SK-N-SH (cell line): Measurements from ENCODE around the gene KCNB1. TPM values are rescaled to one million over a fixed set of nuclear protein-coding genes. Genes with fewer than 3 reads are reported as not detected.

Experiments used
- CTCF ChIA-PET: fragments of 300-600, 350-600 bp; formaldehyde crosslinking; extraction: SDS; loops from one replicate; lab custom pipeline; 2021; lab: Yijun Ruan, JAX
- POLR2A ChIA-PET: fragments of 350-600 bp; sonication (Branson Sonifier 250); formaldehyde crosslinking; extraction: SDS; loops from one replicate; lab custom pipeline; 2020; ENCODE audit warnings: antibody characterized with exemption, inconsistent platforms; lab: Yijun Ruan, JAX
- DNase-seq: peaks from one replicate; pipeline ENCODE4 v3.0.0; 2012
- H2AFZ ChIP-seq: fragments of 200-600 bp; sonication (generic); 2 replicates; pipeline ENCODE4 v1.8.1; 2016; ENCODE audit warnings: antibody characterized with exemption, mild to moderate bottlenecking, low read depth
- H3F3A ChIP-seq: fragments of 200-600 bp; sonication (generic); replicated peaks from 2 replicates; pipeline ENCODE3; 2016; ENCODE audit warnings: antibody characterized with exemption, mild to moderate bottlenecking; ENCODE audit not compliant: insufficient read depth
- H3K27ac ChIP-seq, 2 experiments: fragments of 200-500 bp in 1 of 2; fragments of 200-600 bp in 1 of 2; sonication (Bioruptor generic) in 1 of 2; sonication (generic), shearing (Covaris generic) in 1 of 2; 2 replicates each; pipeline versions ENCODE4 v1.5.1 to v1.6.1; 2014 to 2016; ENCODE audit warnings: low read depth in 2 of 2, inconsistent platforms in 1 of 2, low read length in 1 of 2, mild to moderate bottlenecking in 1 of 2, mixed read lengths in 1 of 2
- H3K27me3 ChIP-seq: fragments of 200-600 bp; sonication (generic), shearing (Covaris generic); 2 replicates; pipeline ENCODE4 v1.6.1; 2016; ENCODE audit warnings: mixed run types; ENCODE audit not compliant: insufficient read depth
- H3K36me3 ChIP-seq, 2 experiments: fragments of 200-500 bp in 1 of 2; fragments of 200-600 bp in 1 of 2; sonication (Bioruptor generic) in 1 of 2; sonication (generic) in 1 of 2; replicated peaks in 1 of 2; 2 replicates each; pipeline versions ENCODE3 to v1.5.1; 2014 to 2016; ENCODE audit warnings: low read length in 1 of 2, mild to moderate bottlenecking in 1 of 2; ENCODE audit not compliant: insufficient read depth in 2 of 2, control insufficient read depth in 1 of 2
- H3K4me1 ChIP-seq, 2 experiments: fragments of 200-500 bp in 1 of 2; fragments of 200-600 bp in 1 of 2; sonication (Bioruptor generic) in 1 of 2; sonication (generic), shearing (Covaris generic) in 1 of 2; 2 replicates each; pipeline versions ENCODE4 v1.5.1 to v1.6.1; 2014 to 2016; ENCODE audit warnings: low read depth in 1 of 2, low read length in 1 of 2, mixed run types in 1 of 2; ENCODE audit not compliant: insufficient read depth in 2 of 2, control insufficient read depth in 1 of 2
- H3K4me2 ChIP-seq: fragments of 200-600 bp; sonication (generic), shearing (Covaris generic); 2 replicates; pipeline ENCODE4 v1.6.1; 2017; ENCODE audit warnings: mixed run types
- H3K4me3 ChIP-seq, 2 experiments: fragments of 200-500 bp in 1 of 2; fragments of 200-600 bp in 1 of 2; sonication (Bioruptor generic) in 1 of 2; sonication (generic), shearing (Covaris generic) in 1 of 2; 2 replicates each; pipeline versions ENCODE4 v1.5.1 to v1.8.1; 2014 to 2016; ENCODE audit warnings: low read depth in 2 of 2, inconsistent platforms in 1 of 2, low read length in 1 of 2, mild to moderate bottlenecking in 1 of 2, mixed read lengths in 1 of 2, moderate library complexity in 1 of 2
- H3K79me2 ChIP-seq: fragments of 200-600 bp; sonication (generic); 2 replicates; pipeline ENCODE4 v1.8.1; 2017; ENCODE audit warnings: mild to moderate bottlenecking; ENCODE audit not compliant: insufficient read depth
- H3K9ac ChIP-seq: fragments of 200-600 bp; sonication (generic); 2 replicates; pipeline ENCODE4 v1.6.1; 2017; ENCODE audit warnings: mixed run types
- H3K9me2 ChIP-seq: fragments of 200-600 bp; sonication (generic); 2 replicates; pipeline ENCODE4 v1.6.1; 2017; ENCODE audit warnings: mixed run types
- H3K9me3 ChIP-seq: fragments of 200-600 bp; sonication (generic); 2 replicates; pipeline ENCODE4 v1.6.1; 2017; ENCODE audit warnings: mixed run types, mild to moderate bottlenecking, moderate library complexity
- H4K20me1 ChIP-seq: fragments of 200-600 bp; sonication (generic); 2 replicates; pipeline ENCODE4 v1.6.1; 2017; ENCODE audit warnings: mild to moderate bottlenecking, mixed run types; ENCODE audit not compliant: insufficient read depth
- CTCF ChIP-seq: fragments of 200-600 bp; sonication (generic); IDR thresholded peaks from 2 replicates; pipeline ENCODE4 v1.6.1; 2017; ENCODE audit warnings: antibody characterized with exemption, mild to moderate bottlenecking, moderate library complexity
- ELF1 ChIP-seq: IDR thresholded peaks from 2 replicates; pipeline ENCODE4 v1.4.0; 2012
- EP300 ChIP-seq, 2 experiments: IDR thresholded peaks; 2 replicates each; pipeline versions ENCODE4 v1.4.0 to v1.6.1; 2012; ENCODE audit warnings: borderline replicate concordance in 1 of 2, low read depth in 1 of 2, low read length in 1 of 2
- FOSL2 ChIP-seq: IDR thresholded peaks from 2 replicates; pipeline ENCODE4 v1.4.0; 2012; ENCODE audit warnings: low read depth, mild to moderate bottlenecking, moderate library complexity, borderline replicate concordance
- FOXM1 ChIP-seq: IDR thresholded peaks from 2 replicates; pipeline ENCODE4 v1.4.0; 2012; ENCODE audit warnings: low read depth, mild to moderate bottlenecking
- GABPA ChIP-seq: IDR thresholded peaks from 2 replicates; pipeline ENCODE4 v1.4.0; 2012; ENCODE audit warnings: low read depth, mild to moderate bottlenecking
- MXI1 ChIP-seq: IDR thresholded peaks from 2 replicates; pipeline ENCODE4 v1.6.1; 2012; ENCODE audit warnings: mild to moderate bottlenecking, low read depth, low read length, improper control_type of control experiment
- POLR2AphosphoS5 ChIP-seq: IDR thresholded peaks from 2 replicates; pipeline ENCODE4 v1.6.1; 2012; ENCODE audit warnings: low read depth, low read length
- RAD21 ChIP-seq: IDR thresholded peaks from 2 replicates; pipeline ENCODE4 v1.6.1; 2012; ENCODE audit warnings: mild to moderate bottlenecking, low read length
- RCOR1 ChIP-seq: fragments of 150-350 bp; IDR thresholded peaks from 2 replicates; pipeline ENCODE4 v1.6.1; 2017; ENCODE audit warnings: antibody characterized with exemption, low read length
- RFX5 ChIP-seq: IDR thresholded peaks from 2 replicates; pipeline ENCODE4 v1.6.1; 2012; ENCODE audit warnings: mild to moderate bottlenecking, improper control_type of control experiment, low read length
- RXRA ChIP-seq: IDR thresholded peaks from 2 replicates; pipeline ENCODE4 v1.4.0; 2012; ENCODE audit warnings: low read depth, mild to moderate bottlenecking, borderline replicate concordance
- SIN3A ChIP-seq: IDR thresholded peaks from 2 replicates; pipeline ENCODE4 v1.6.1; 2012; ENCODE audit warnings: low read depth, mild to moderate bottlenecking, low read length, moderate library complexity, borderline replicate concordance
- TAF1 ChIP-seq: IDR thresholded peaks from 2 replicates; pipeline ENCODE4 v1.6.1; 2012; ENCODE audit warnings: low read depth, mild to moderate bottlenecking, low read length, moderate library complexity, borderline replicate concordance
- TEAD4 ChIP-seq: IDR thresholded peaks from 2 replicates; pipeline ENCODE4 v1.4.0; 2012; ENCODE audit warnings: mild to moderate bottlenecking, borderline replicate concordance; ENCODE audit not compliant: insufficient read depth
- WGBS: methylation state at CpG from one replicate; pipeline ENCODE4 v1.1.6; 2017; ENCODE audit warnings: low lambda C conversion rate; 5-methylcytosine and 5-hydroxymethylcytosine counted together
- polyA plus RNA-seq, 3 experiments: library from polyadenylated mRNA; depleted of rRNA; stranded (reverse); fragments of >200 nt; gene quantifications; 2 replicates each; pipeline ENCODE4 v1.2.3, GENCODE V29; 2012

Gene KCNB1
- polyA plus RNA-seq, 1 of the 3 experiments (the other 2 are of a cell fraction) = 0.82 TPM

DNA sequence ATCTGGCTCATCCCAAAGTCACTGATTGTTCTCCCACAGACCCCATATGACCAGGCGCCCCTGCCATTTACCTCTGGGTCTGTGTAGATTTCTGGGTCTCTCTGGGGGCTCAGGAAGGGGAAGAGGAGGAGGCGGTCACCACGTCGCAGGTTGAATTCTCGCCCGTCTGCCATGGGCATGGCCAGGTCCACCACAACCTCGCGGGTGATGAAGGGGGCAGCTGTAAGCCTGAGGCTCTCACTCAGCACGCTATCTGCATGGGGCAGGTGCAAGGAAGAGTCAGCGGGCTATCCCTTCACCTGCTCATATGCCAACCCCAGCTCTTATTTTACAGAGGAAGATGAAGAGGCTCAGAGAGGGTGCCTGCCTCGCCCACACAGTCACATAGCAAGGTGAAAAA, 30.5 kb upstream of the KCNB1 start:
- Histone ChIP-seq H3F3A (peaks cover 8% of the 10 kb centered on the region), H3K9me3 (no peaks in the 10 kb centered on the region), H3K79me2 (no peaks in the 10 kb centered on the region), H3K9me2 (no peaks in the 10 kb centered on the region), H3K36me3 (no peaks in the 10 kb centered on the region), H3K27me3 (no peaks in the 10 kb centered on the region), H3K9ac (no peak overlapping the region), H3K4me2 (no peak overlapping the region), H3K4me3 (no peak overlapping the region), H4K20me1 (no peaks in the 10 kb centered on the region), H3K27ac (no peak overlapping the region), H2AFZ (no peak overlapping the region), H3K4me1 (peaks cover 3 to 8% of the 10 kb centered on the region in 2 experiments; a peak in 2 of 4 replicates)
- WGBS = 56% methylated on average over 11 of the region's 11 CpGs
- ChIA-PET POLR2A (no interaction called here), CTCF (interaction anchor here (0.6 to 15.8 kb wide), 4 partner anchors 28 to 180 kb away, joined by 3 to 317 read pairs (median 3); no protein-coding TSS in a partner anchor)
- TF ChIP-seq ELF1 (no peak), POLR2AphosphoS5 (no peak), MXI1 (no peak), CTCF (no peak), FOXM1 (no peak), RAD21 (no peak), TAF1 (no peak), RFX5 (no peak)
- no peak for DNase-seq

DNA sequence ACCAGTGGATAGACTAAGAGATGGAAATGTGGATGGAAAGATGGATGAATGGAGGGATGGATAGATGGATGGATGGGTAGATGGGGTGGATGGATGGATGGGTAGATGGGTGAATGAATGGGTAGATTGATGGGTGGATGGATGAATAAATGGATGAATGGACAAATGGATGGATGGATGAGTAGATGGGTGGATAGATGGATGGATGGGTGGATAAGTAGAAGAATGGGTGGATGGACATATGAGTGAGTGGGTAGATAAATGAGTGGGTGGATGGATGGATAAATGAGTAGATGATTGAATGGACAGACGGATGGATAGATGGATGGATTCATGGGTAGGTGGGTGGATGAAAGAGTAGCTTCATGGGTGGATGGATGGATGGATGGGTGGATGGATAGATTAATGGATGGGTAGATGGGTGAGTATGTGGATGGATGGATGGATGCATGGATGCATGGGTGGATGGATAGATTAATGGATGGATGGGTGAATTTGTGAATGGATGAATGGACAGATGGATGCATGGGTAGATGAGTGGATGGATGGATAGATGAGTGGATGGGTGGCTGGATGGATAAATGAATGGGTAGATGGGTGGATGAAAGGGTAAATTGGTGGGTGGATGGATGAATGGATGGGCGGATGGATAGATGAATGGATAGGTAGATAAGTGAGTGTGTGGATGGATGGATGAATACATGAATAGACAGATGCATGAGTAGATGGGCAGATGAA, 29.5 kb upstream of the KCNB1 start:
- H3K27me3 ChIP-seq = no peaks in the 10 kb centered on the region
- ChIA-PET POLR2A (no interaction called here), CTCF (interaction anchor here (0.6 to 15.8 kb wide), 3 partner anchors 11 to 179 kb away, joined by 3 to 317 read pairs (median 78); no protein-coding TSS in a partner anchor)
- H3K4me1 ChIP-seq = peaks cover 3 to 8% of the 10 kb centered on the region in 2 experiments; a peak in 2 of 4 replicates
- no peaks in the 10 kb centered on the region for H3K79me2 ChIP-seq
- no peak overlapping the region for H3K4me3 ChIP-seq
- no peak overlapping the region for H3K27ac ChIP-seq
- peaks cover 8% of the 10 kb centered on the region for H3F3A ChIP-seq
- DNase-seq = no peak
- 60% methylated on average over 2 of the region's 2 CpGs for WGBS
- H3K9me3 ChIP-seq = no peaks in the 10 kb centered on the region
- H4K20me1 ChIP-seq = no peaks in the 10 kb centered on the region
- no peak for TF ChIP-seq RXRA
- no peak for TF ChIP-seq CTCF
- TF ChIP-seq RFX5 = no peak
- no peak for TF ChIP-seq EP300 (IDR thresholded peaks at IDR 0.05; ENCODE audit: borderline replicate concordance in 1 of 2, low read depth in 1 of 2, low read length in 1 of 2)
- no peak for TF ChIP-seq TEAD4
- no peak for TF ChIP-seq FOSL2
- no peak for TF ChIP-seq RAD21
- TF ChIP-seq RCOR1 = no peak
- no peak for TF ChIP-seq SIN3A
- no peak for TF ChIP-seq GABPA
- H2AFZ ChIP-seq = no peak overlapping the region
- no peak overlapping the region for H3K4me2 ChIP-seq
- no peaks in the 10 kb centered on the region for H3K9me2 ChIP-seq
- H3K9ac ChIP-seq = no peak overlapping the region
- H3K36me3 ChIP-seq = no peaks in the 10 kb centered on the region
